IMR-90 (cell line): Measurements from ENCODE around the gene BCL11B. TPM values are rescaled to one million over a fixed set of nuclear protein-coding genes. Genes with fewer than 3 reads are reported as not detected.

Source experiments
- ATAC-seq: fragments of 200-7000 bp; cut with Tn5 transposase; 2 replicates; pipeline ENCODE4 v1.9.1; 2020; ENCODE audit warnings: low read depth, mild to moderate bottlenecking, moderate library complexity
- BruUV-seq: library from RNA; stranded (reverse); fragments of 400-500 nt; replicated peaks from 2 replicates; lab custom pipeline; 2021; lab: Mats Ljungman, UMichigan
- CTCF ChIA-PET: fragments of 300-600 bp; formaldehyde crosslinking; extraction: SDS; loops from one replicate; lab custom pipeline; 2021; ENCODE audit warnings: antibody characterized with exemption; lab: Yijun Ruan, JAX
- POLR2A ChIA-PET: fragments of 300-600 bp; sonication (Branson Sonifier 250); formaldehyde crosslinking; loops from one replicate; lab custom pipeline; 2022; ENCODE audit warnings: antibody characterized with exemption; ENCODE audit not compliant: unreplicated experiment; lab: Charles Lee
- DNase-seq: peaks from one replicate; pipeline ENCODE4 v3.0.0; 2013
- H2AFZ ChIP-seq: replicated peaks from 2 replicates; pipeline ENCODE3; 2013; ENCODE audit warnings: low read length, mild to moderate bottlenecking; ENCODE audit not compliant: poor library complexity
- H2AK5ac ChIP-seq: 2 replicates; pipeline ENCODE4 v1.6.1; 2013; ENCODE audit warnings: low read depth, low read length, inconsistent platforms
- H2AK9ac ChIP-seq: replicated peaks from 2 replicates; pipeline ENCODE3; 2013; ENCODE audit warnings: mild to moderate bottlenecking, low read depth, low read length, moderate library complexity; ENCODE audit not compliant: poor library complexity
- H2BK120ac ChIP-seq: 2 replicates; pipeline ENCODE4 v1.6.1; 2013; ENCODE audit warnings: low read depth, low read length, inconsistent platforms
- H2BK15ac ChIP-seq: 3 replicates; pipeline ENCODE4 v1.6.1; 2013; ENCODE audit warnings: low read depth, low read length, inconsistent platforms
- H2BK20ac ChIP-seq: 2 replicates; pipeline ENCODE4 v1.6.1; 2013; ENCODE audit warnings: low read depth, mild to moderate bottlenecking, inconsistent platforms, low read length, moderate library complexity
- H2BK5ac ChIP-seq: 2 replicates; pipeline ENCODE4 v1.6.1; 2013; ENCODE audit warnings: mild to moderate bottlenecking, low read depth, low read length, inconsistent platforms; ENCODE audit not compliant: poor library complexity, severe bottlenecking
- H3K14ac ChIP-seq: replicated peaks from 2 replicates; pipeline ENCODE4 v1.6.1; 2013; ENCODE audit warnings: low read depth, low read length, inconsistent platforms
- H3K18ac ChIP-seq: 2 replicates; pipeline ENCODE4 v1.6.1; 2013; ENCODE audit warnings: low read depth, low read length, control low read depth
- H3K23ac ChIP-seq: 2 replicates; pipeline ENCODE4 v1.6.1; 2013; ENCODE audit warnings: low read depth, low read length, inconsistent platforms
- H3K27ac ChIP-seq: 2 replicates; pipeline ENCODE4 v1.5.1; 2013; ENCODE audit warnings: mild to moderate bottlenecking, control low read depth, low read length; ENCODE audit not compliant: insufficient read depth
- H3K27me3 ChIP-seq: 2 replicates; pipeline ENCODE4 v1.6.1; 2013; ENCODE audit warnings: low read length; ENCODE audit not compliant: control insufficient read depth, insufficient read depth
- H3K36me3 ChIP-seq: 2 replicates; pipeline ENCODE4 v1.6.1; 2013; ENCODE audit warnings: low read length, mixed read lengths; ENCODE audit not compliant: control insufficient read depth, insufficient read depth
- H3K4ac ChIP-seq: 2 replicates; pipeline ENCODE4 v1.6.1; 2013; ENCODE audit warnings: low read depth, low read length, inconsistent platforms
- H3K4me1 ChIP-seq: 2 replicates; pipeline ENCODE4 v1.6.1; 2013; ENCODE audit warnings: low read length, mixed read lengths; ENCODE audit not compliant: control insufficient read depth, insufficient read depth
- H3K4me2 ChIP-seq: 2 replicates; pipeline ENCODE4 v1.6.1; 2013; ENCODE audit warnings: low read depth, mild to moderate bottlenecking, control low read depth, low read length, moderate library complexity
- H3K4me3 ChIP-seq: 2 replicates; pipeline ENCODE4 v1.5.1; 2013; ENCODE audit warnings: low read depth, mild to moderate bottlenecking, control low read depth, low read length, moderate library complexity; ENCODE audit not compliant: insufficient read depth
- H3K56ac ChIP-seq: 2 replicates; pipeline ENCODE4 v1.6.1; 2013; ENCODE audit warnings: low read length, inconsistent platforms; ENCODE audit not compliant: insufficient read depth; ENCODE audit errors: extremely low read depth
- H3K79me1 ChIP-seq, 2 experiments: 2 replicates each; pipeline ENCODE4 v1.6.1; 2013; ENCODE audit warnings: low read length in 2 of 2, inconsistent platforms in 1 of 2, low read depth in 1 of 2
- H3K9ac ChIP-seq: 2 replicates; pipeline ENCODE4 v1.6.1; 2013; ENCODE audit warnings: low read depth, low read length, control low read depth
- H3K9me1 ChIP-seq: 2 replicates; pipeline ENCODE4 v1.6.1; 2013; ENCODE audit warnings: low read length, inconsistent platforms; ENCODE audit not compliant: insufficient read depth
- H3K9me3 ChIP-seq: 2 replicates; pipeline ENCODE4 v1.6.1; 2013; ENCODE audit warnings: low read length; ENCODE audit not compliant: control insufficient read depth, insufficient read depth
- H4K20me1 ChIP-seq: 2 replicates; pipeline ENCODE4 v1.6.1; 2013; ENCODE audit warnings: low read length, inconsistent platforms; ENCODE audit not compliant: insufficient read depth
- H4K5ac ChIP-seq: 2 replicates; pipeline ENCODE4 v1.6.1; 2013; ENCODE audit warnings: mild to moderate bottlenecking, low read depth, low read length, control low read depth
- H4K8ac ChIP-seq, 2 experiments: 2 replicates each; pipeline ENCODE4 v1.6.1; 2013; ENCODE audit warnings: low read depth in 2 of 2, low read length in 2 of 2, control low read depth in 1 of 2, inconsistent platforms in 1 of 2
- H4K91ac ChIP-seq: 2 replicates; pipeline ENCODE4 v1.6.1; 2013; ENCODE audit warnings: low read depth, low read length, inconsistent platforms; ENCODE audit not compliant: insufficient read depth
- CEBPB ChIP-seq: IDR thresholded peaks from 2 replicates; pipeline ENCODE4 v1.6.1; 2012; ENCODE audit warnings: low read depth, low read length, improper control_type of control experiment
- CTCF ChIP-seq: conservative IDR thresholded peaks from 2 replicates; pipeline ENCODE4 v1.5.1; 2012; ENCODE audit warnings: mild to moderate bottlenecking, low read depth, low read length, improper control_type of control experiment
- USF2 ChIP-seq: fragments of 150-350 bp; IDR thresholded peaks from 2 replicates; pipeline ENCODE4 v1.6.1; 2017; ENCODE audit warnings: mild to moderate bottlenecking, antibody characterized with exemption, low read length, low read depth
- WGBS, 2 experiments: methylation state at CpG; one replicate each; pipeline versions ENCODE4 v1.1.5 to v1.1.7; 2013; ENCODE audit warnings: missing lambda C conversion rate in 2 of 2; ENCODE audit not compliant: insufficient read length in 1 of 2; ENCODE audit errors: extremely low coverage in 2 of 2; 5-methylcytosine and 5-hydroxymethylcytosine counted together
- dilution Hi-C: fragments of 300-500 bp; cut with HindIII; formaldehyde crosslinking; loops from one replicate; pipeline ENCODE4 v1.14.3; 2018; ENCODE audit warnings: low sequenced_read_pairs; ENCODE audit not compliant: unreplicated experiment
- in situ Hi-C: fragments of 300-500 bp; cut with MboI; formaldehyde crosslinking; loops from 3 replicates; pipeline ENCODE4 v1.14.3; 2019; ENCODE audit warnings: low sequenced_read_pairs, inconsistent platforms, mixed read lengths
- intact Hi-C: fragments of 100-400 bp; cut with micrococcal nuclease; formaldehyde crosslinking; loops from 2 replicates; pipeline ENCODE4 v1.10.0; 2022
- polyA plus RNA-seq, 3 experiments: library from polyadenylated mRNA; depleted of rRNA; stranded (reverse); fragments of >200 nt; gene quantifications; 2 replicates each; pipeline ENCODE4 v1.2.3, GENCODE V29; 2012; ENCODE audit warnings: low replicate concordance in 1 of 3
- total RNA-seq: library from RNA; depleted of rRNA; stranded (reverse); fragments of >200 nt; gene quantifications from 2 replicates; pipeline ENCODE4 v1.2.3, GENCODE V29; 2012

BCL11B gene
- total and polyA plus RNA-seq, 2 of the 4 experiments (the other 2 are of a cell fraction), result under 0.01 TPM; not detected in 1

GRCh38 chr14:99282261-99283050 is 10.5 kb upstream of the BCL11B start:
- H3K56ac ChIP-seq, result no peak overlapping the region
- WGBS, 2 experiments, result 28% methylated on average over 4 of the region's 15 CpGs; no CpG with 5 or more reads in 1 of the 2 experiments
- no peaks in the 10 kb centered on the region for H3K9me3 ChIP-seq
- ChIA-PET CTCF (no interaction called here), POLR2A (no interaction called here)
- H2BK20ac ChIP-seq, result no peak overlapping the region
- H4K5ac ChIP-seq, result no peak overlapping the region
- H2AK5ac ChIP-seq, result no peak overlapping the region
- H3K27me3 ChIP-seq, result no peaks in the 10 kb centered on the region; the same call in none of the 2 replicates
- H3K4me1 ChIP-seq, result no peaks in the 10 kb centered on the region
- no peak overlapping the region for H3K4ac ChIP-seq
- no peak overlapping the region for H3K9ac ChIP-seq
- H3K79me1 ChIP-seq, result no peaks in the 10 kb centered on the region
- H4K20me1 ChIP-seq, result no peaks in the 10 kb centered on the region
- H4K91ac ChIP-seq, result no peak overlapping the region
- H3K4me2 ChIP-seq, result no peak overlapping the region
- no peak overlapping the region for H3K18ac ChIP-seq
- TF ChIP-seq CTCF (no peak), USF2 (no peak), CEBPB (no peak)
- BruUV-seq, result no TSS peak
- no peak overlapping the region for H3K4me3 ChIP-seq
- no peaks in the 10 kb centered on the region for H3K9me1 ChIP-seq
- dilution Hi-C loops (no loop called here), intact Hi-C loops (no loop called here), in situ Hi-C loops (no loop called here)
- no peak for ATAC-seq
- H3K27ac ChIP-seq, result no peak overlapping the region
- DNase-seq, result no peak
- no peaks in the 10 kb centered on the region for H3K36me3 ChIP-seq
- H2BK15ac ChIP-seq, result no peak overlapping the region
- no peak overlapping the region for H2AFZ ChIP-seq
- no peak overlapping the region for H2AK9ac ChIP-seq
- H2BK5ac ChIP-seq, result no peak overlapping the region
- no peak overlapping the region for H2BK120ac ChIP-seq
- no peak overlapping the region for H3K23ac ChIP-seq
- H4K8ac ChIP-seq, result no peak overlapping the region
- H3K14ac ChIP-seq, result no peak overlapping the region
